ENCODE measurements around the gene AMH. TPM values are rescaled to one million over a fixed set of nuclear protein-coding genes. Genes with fewer than 3 reads are reported as not detected.

The AMH gene
- total RNA-seq, 1 donor from 2014 or later: 3.5 TPM

DNA sequence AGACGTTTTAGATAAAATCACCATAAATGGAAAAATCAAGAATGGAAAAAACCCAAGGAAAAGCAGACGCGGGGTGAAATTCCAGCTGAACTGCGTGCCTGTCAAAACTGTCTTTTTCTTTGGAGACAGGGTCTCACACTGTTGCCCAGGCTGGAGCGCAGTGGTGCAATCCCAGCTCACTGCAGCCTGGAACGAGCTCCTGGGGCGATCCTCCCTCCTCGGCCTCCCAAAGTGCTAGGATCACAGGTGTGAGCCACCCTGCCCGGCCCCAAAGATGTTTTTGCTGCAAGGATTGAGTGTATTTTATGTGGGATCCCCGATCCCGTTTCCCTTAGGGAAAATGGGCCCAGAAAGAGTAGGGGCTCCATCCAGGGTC is 33.7 kb downstream of the AMH start:
- Histone ChIP-seq H3K9me3 (ENCODE audit: low read depth) (no peaks in the 10 kb centered on the region), H3K4me3 (no peak overlapping the region), H3K4me2 (no peak overlapping the region), H3K27me3 (peaks cover 65% of the 10 kb centered on the region), H3F3A (ENCODE audit: low read depth) (peaks cover 10% of the 10 kb centered on the region), H3K79me2 (ENCODE audit: low read depth) (no peaks in the 10 kb centered on the region), H3K4me1 (peaks cover 9% of the 10 kb centered on the region), H3K27ac (no peak overlapping the region), H3K36me3 (no peaks in the 10 kb centered on the region), H3K9ac (no peak overlapping the region), H4K20me1 (ENCODE audit: low read depth) (peaks cover 9% of the 10 kb centered on the region), H2AFZ (replicated peaks) (no peak overlapping the region)
- Mint-ChIP-seq H3K27me3 (ENCODE audit: insufficient read depth, low read depth) (peaks cover 16% of the 10 kb centered on the region), H3K27ac (peak overlapping the region; percentile 47), H3K9me3 (peaks cover 3% of the 10 kb centered on the region), H3K4me3 (peak overlapping the region; percentile 71), H3K4me1 (peaks cover 8% of the 10 kb centered on the region), H3K36me3 (no peaks in the 10 kb centered on the region)
- no peak for DNase-seq (ENCODE audit: low spot score)
- TF ChIP-seq EZH2 (IDR thresholded peaks at IDR 0.05) (no peak), EZH2phosphoT487 (IDR thresholded peaks at IDR 0.05) (no peak)
- TF ChIP-seq, protein P1, sequence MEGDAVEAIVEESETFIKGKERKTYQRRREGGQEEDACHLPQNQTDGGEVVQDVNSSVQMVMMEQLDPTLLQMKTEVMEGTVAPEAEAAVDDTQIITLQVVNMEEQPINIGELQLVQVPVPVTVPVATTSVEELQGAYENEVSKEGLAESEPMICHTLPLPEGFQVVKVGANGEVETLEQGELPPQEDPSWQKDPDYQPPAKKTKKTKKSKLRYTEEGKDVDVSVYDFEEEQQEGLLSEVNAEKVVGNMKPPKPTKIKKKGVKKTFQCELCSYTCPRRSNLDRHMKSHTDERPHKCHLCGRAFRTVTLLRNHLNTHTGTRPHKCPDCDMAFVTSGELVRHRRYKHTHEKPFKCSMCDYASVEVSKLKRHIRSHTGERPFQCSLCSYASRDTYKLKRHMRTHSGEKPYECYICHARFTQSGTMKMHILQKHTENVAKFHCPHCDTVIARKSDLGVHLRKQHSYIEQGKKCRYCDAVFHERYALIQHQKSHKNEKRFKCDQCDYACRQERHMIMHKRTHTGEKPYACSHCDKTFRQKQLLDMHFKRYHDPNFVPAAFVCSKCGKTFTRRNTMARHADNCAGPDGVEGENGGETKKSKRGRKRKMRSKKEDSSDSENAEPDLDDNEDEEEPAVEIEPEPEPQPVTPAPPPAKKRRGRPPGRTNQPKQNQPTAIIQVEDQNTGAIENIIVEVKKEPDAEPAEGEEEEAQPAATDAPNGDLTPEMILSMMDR (IDR thresholded peaks at IDR 0.05): no peak

- Histone ChIP-seq H3K27me3 (peaks cover 76% of the 10 kb centered on the region), H3K9me3 (ENCODE audit: low read depth) (no peaks in the 10 kb centered on the region), H3K9ac (no peak overlapping the region), H2AFZ (replicated peaks) (no peak overlapping the region), H3K36me3 (no peaks in the 10 kb centered on the region), H3K4me2 (no peak overlapping the region), H3K79me2 (ENCODE audit: low read depth) (no peaks in the 10 kb centered on the region), H3K4me3 (no peak overlapping the region), H4K20me1 (ENCODE audit: low read depth) (peaks cover 12% of the 10 kb centered on the region), H3F3A (ENCODE audit: low read depth) (peaks cover 10% of the 10 kb centered on the region), H3K4me1 (peaks cover 9% of the 10 kb centered on the region), H3K27ac (no peak overlapping the region)
- Mint-ChIP-seq H3K9me3 (peaks cover 3% of the 10 kb centered on the region), H3K4me3 (no peak overlapping the region), H3K4me1 (peaks cover 11% of the 10 kb centered on the region), H3K27ac (no peak overlapping the region), H3K36me3 (peaks cover 3% of the 10 kb centered on the region), H3K27me3 (ENCODE audit: insufficient read depth, low read depth) (peaks cover 25% of the 10 kb centered on the region)
- no peak for DNase-seq (ENCODE audit: low spot score)
- TF ChIP-seq EZH2 (IDR thresholded peaks at IDR 0.05): no peak
Measured at GRCh38 chr19:2283835-2284507, 34.8 kb downstream of the AMH start.

DNA sequence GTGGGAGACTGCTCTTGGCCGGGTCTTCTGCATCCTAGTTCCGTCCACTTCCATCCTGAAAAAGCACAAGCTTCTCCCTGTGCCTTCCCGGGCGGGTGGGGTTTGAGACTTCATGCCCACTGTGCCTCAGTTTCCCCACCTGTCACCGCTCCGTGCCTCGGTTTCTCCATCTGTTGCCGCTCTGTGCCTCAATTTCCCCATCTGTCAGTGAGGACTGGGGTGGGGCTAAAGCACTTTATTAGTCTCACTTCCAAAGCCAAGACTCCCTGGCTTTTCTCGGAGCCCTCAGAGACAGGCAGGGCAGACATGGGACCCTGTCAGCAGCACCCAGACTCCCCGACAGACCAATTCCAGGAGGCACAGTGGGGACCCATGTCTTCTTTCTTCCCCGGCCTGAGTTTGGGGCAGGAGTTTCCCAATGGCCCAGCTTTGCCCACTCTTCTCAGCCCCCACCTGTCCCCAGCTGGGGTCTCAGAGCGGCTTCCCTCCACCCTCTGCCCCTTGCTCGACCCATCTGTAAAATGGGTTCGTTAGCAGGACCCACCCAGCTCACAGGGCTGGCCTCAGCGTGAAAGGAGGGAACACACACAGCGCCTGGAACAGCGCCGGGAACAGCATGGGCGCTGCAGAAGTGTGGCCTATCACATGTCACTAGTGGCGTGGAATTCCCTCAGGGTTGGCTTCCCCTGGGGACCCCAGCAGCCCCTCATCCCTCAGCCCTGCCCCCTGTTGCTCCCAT is 37.4 kb downstream of the AMH start:
- peaks cover 41% of the 10 kb centered on the region for H3K27me3 Mint-ChIP-seq (ENCODE audit: insufficient read depth, low read depth)
- Histone ChIP-seq H3F3A (ENCODE audit: low read depth) (peaks cover 22% of the 10 kb centered on the region), H3K79me2 (ENCODE audit: low read depth) (no peaks in the 10 kb centered on the region), H3K4me3 (no peak overlapping the region), H3K4me1 (peaks cover 24% of the 10 kb centered on the region), H3K27me3 (peaks cover 100% of the 10 kb centered on the region), H4K20me1 (ENCODE audit: low read depth) (peaks cover 36% of the 10 kb centered on the region), H3K9ac (no peak overlapping the region), H3K4me2 (no peak overlapping the region), H3K36me3 (no peaks in the 10 kb centered on the region), H3K27ac (no peak overlapping the region), H3K9me3 (ENCODE audit: low read depth) (no peaks in the 10 kb centered on the region), H2AFZ (replicated peaks) (no peak overlapping the region)
- H3K36me3 Mint-ChIP-seq: peaks cover 7% of the 10 kb centered on the region
- no peak overlapping the region for H3K27ac Mint-ChIP-seq
- TF ChIP-seq EZH2phosphoT487 (IDR thresholded peaks at IDR 0.05): no peak
- TF ChIP-seq, protein P1 (IDR thresholded peaks at IDR 0.05): no peak
- TF ChIP-seq EZH2 (IDR thresholded peaks at IDR 0.05): no peak
- peaks cover 3% of the 10 kb centered on the region for H3K9me3 Mint-ChIP-seq
- no peak for DNase-seq (ENCODE audit: low spot score)
- H3K4me3 Mint-ChIP-seq: no peak overlapping the region
- peaks cover 20% of the 10 kb centered on the region for H3K4me1 Mint-ChIP-seq
